ENCODE data around the gene ANO7. TPM values are rescaled to one million over a fixed set of nuclear protein-coding genes. Genes with fewer than 3 reads are reported as not detected.

ANO7 gene
- total and polyA plus RNA-seq, 11 donors: 0.67 to 3.0 (median 1.1) TPM

DNA sequence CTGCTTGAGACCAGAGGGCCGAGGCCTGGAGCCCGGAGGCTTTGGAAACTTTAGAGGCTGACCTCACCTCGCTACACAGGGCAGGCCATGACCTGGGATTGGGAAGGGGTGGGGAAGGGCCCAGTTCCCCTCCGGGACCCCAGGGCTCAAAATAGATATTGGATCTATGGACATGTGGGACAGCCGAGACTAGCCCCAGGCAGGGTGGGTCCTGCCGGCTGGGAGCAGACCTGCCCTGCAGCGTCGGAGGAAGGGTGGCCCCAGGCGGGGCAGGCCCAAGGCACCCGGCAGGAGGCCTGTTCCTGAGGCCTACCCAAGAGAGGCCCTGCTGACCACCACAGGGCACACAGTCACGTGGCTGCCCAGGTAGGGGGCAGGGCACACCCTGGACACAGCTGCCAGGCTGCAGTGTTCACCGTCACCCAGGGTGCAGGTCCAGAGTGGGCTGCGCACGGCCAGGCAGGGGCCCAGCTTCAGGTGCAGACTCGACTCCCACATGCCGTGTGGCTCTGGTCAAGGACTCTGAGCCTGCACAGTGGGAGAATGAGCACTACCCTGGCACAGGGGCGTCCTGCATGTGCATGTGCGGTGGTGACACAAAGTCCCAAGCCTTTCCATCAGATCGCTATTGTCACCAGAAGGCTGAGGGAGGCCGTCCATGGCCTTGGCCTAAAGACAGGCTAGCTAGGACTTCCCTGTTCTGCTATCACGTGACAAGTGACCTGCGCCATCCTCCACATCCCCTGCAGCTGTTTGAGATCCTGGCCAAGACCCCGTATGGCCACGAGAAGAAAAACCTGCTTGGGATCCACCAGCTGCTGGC lies 13.2 kb downstream of the ANO7 start:
- DNase-seq (peak in 2 of 5 donors; percentile 9 to 30), ATAC-seq (no peak)
- H3K4me1 ChIP-seq: no peaks in the 10 kb centered on the region
- no peaks in the 10 kb centered on the region for H3K36me3 ChIP-seq
- H3K27ac ChIP-seq: no peak overlapping the region
- H3K4me3 ChIP-seq: no peak overlapping the region
- H3K9me3 ChIP-seq: no peaks in the 10 kb centered on the region
- WGBS, 4 donors: 83 to 89% (median 85%) methylated on average over 23 to 24 of the region's 24 CpGs
- H3K27me3 ChIP-seq: no peaks in the 10 kb centered on the region
- TF ChIP-seq CTCF (IDR thresholded peaks at IDR 0.05) (no peak), POLR2A (IDR thresholded peaks at IDR 0.05) (no peak)
- intact Hi-C loops (cut with DNase I): no loop called here

DNA sequence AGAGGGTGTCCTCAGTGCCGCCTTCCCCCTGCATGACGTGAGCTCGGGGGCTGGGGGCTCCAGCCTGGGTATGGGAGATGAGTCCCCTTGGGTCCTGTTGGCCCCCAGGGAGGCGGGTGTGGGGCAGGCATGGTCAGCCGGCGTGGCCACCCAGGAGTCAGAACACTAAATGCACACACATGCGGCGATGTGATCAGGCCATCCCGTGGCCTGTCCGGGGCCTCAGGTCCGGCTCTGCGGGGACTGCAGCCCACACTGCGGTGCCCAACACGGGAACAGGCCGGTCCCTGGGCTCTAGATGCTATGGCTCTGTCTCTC lies 13.8 kb downstream of the ANO7 start:
- H3K4me1 ChIP-seq: no peaks in the 10 kb centered on the region
- 85 to 95% (median 92%) methylated on average over 12 to 15 of the region's 15 CpGs for WGBS, 4 donors
- H3K27ac ChIP-seq: no peak overlapping the region
- TF ChIP-seq CTCF (IDR thresholded peaks at IDR 0.05) (no peak), POLR2A (IDR thresholded peaks at IDR 0.05) (no peak)
- DNase-seq (peak in 1 of 5 donors; percentile 54), ATAC-seq (no peak)
- H3K9me3 ChIP-seq: no peaks in the 10 kb centered on the region
- intact Hi-C loops (cut with DNase I): no loop called here
- no peak overlapping the region for H3K4me3 ChIP-seq
- no peaks in the 10 kb centered on the region for H3K36me3 ChIP-seq
- H3K27me3 ChIP-seq: no peaks in the 10 kb centered on the region

DNA sequence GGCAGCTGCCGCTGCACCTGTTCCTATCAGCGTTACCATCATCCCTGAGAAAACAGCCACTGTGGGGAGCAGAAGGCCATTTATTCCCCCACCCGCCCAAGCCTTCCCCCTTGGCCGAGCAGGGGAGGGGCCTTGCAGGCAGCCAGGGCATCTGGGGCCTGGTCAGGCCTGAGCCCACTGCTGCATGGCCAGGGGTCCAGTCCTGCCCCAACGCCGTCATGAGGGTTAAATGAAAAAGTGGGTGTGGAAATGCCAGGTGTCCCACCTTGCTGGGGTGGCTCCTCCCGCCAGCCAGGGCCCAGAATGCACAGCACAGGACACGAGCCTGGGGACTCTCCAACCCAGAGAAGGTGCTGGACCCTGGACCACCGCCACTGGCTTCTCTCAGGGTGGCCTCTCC lies 14.2 kb downstream of the ANO7 start:
- H3K36me3 ChIP-seq: no peaks in the 10 kb centered on the region
- H3K27me3 ChIP-seq: no peaks in the 10 kb centered on the region
- TF ChIP-seq POLR2A (IDR thresholded peaks at IDR 0.05) (no peak), CTCF (IDR thresholded peaks at IDR 0.05) (no peak)
- ATAC-seq (no peak), DNase-seq (peak in 1 of 5 donors; percentile 52)
- WGBS, 4 donors: 90 to 93% (median 92%) methylated on average over 8 to 9 of the region's 9 CpGs
- H3K9me3 ChIP-seq: no peaks in the 10 kb centered on the region
- no peak overlapping the region for H3K27ac ChIP-seq
- H3K4me1 ChIP-seq: no peaks in the 10 kb centered on the region
- H3K4me3 ChIP-seq: no peak overlapping the region
- intact Hi-C loops (cut with DNase I): no loop called here

DNA sequence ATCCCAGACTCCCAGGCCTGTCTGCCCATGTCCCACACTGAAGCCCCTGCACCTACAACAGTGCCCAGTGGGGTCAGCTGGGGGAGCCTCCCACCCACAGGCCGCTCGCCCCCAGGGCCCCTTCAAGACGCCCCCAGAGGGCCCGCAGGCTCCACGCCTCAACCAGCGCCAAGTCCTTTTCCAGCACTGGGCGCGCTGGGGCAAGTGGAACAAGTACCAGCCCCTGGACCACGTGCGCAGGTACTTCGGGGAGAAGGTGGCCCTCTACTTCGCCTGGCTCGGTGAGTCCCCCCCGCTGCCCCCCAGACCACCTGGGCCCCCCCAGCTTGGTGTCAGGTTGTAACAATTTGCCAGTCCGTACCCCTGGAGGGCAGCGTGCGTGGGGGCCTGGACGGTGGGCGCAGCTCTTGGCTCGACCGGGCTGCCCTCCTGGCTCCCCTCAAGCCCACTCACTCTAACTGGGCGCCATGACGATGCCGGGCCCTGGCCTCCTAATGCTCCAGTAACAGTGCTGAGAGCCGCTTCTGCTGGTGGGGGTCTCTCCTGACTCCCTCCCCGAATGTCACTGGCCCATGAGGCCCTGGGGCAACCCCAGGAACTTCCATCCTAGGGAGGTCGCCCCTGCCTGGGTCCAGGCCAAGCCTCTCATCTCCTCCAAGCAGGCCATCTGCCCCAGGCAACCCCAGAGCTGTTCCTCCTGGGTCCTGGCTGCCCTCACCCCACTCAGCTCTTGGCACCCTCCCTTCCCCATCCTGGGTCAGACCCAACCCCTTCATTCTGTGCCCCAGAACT lies 14.9 kb downstream of the ANO7 start:
- DNase-seq: peak in 1 of 5 donors; percentile 54
- H3K27ac ChIP-seq: no peak overlapping the region
- no peak overlapping the region for H3K4me3 ChIP-seq
- H3K36me3 ChIP-seq: no peaks in the 10 kb centered on the region
- H3K4me1 ChIP-seq: no peaks in the 10 kb centered on the region
- no peak for ATAC-seq
- intact Hi-C loops (cut with DNase I): no loop called here
- TF ChIP-seq CTCF (IDR thresholded peaks at IDR 0.05) (no peak), POLR2A (IDR thresholded peaks at IDR 0.05) (no peak)
- no peaks in the 10 kb centered on the region for H3K9me3 ChIP-seq
- WGBS, 4 donors: 91 to 96% (median 95%) methylated on average over 8 to 27 of the region's 27 CpGs
- H3K27me3 ChIP-seq: no peaks in the 10 kb centered on the region
